SK-N-MC (cell line): Measurements from ENCODE around the gene SLC6A11.

ENCODE experiments used
- DNase-seq: peaks from one replicate; pipeline ENCODE4 v3.0.0-alpha.2; 2011; ENCODE audit warnings: low read depth, low spot score
- H3K27ac ChIP-seq: fragments of 200-600 bp; sonication (generic); 2 replicates; pipeline ENCODE4 v1.5.1; 2016; ENCODE audit warnings: mixed run types
- H3K36me3 ChIP-seq: fragments of 200-600 bp; sonication (generic); 2 replicates; pipeline ENCODE4 v1.6.1; 2017; ENCODE audit warnings: antibody characterized with exemption, low read length, mixed read lengths; ENCODE audit not compliant: insufficient read depth
- H3K4me3 ChIP-seq: fragments of 200-600 bp; sonication (generic); 2 replicates; pipeline ENCODE4 v1.5.1; 2016
- H3K9ac ChIP-seq: fragments of 200-600 bp; sonication (generic); 2 replicates; pipeline ENCODE4 v1.8.0; 2017; ENCODE audit warnings: mixed run types, mixed read lengths; ENCODE audit not compliant: insufficient read length
- H3K9me3 ChIP-seq: fragments of 200-600 bp; sonication (generic); 2 replicates; pipeline ENCODE4 v1.6.1; 2017; ENCODE audit warnings: low read depth, mild to moderate bottlenecking, antibody characterized with exemption, low read length, moderate library complexity, mixed read lengths
- EZH2 ChIP-seq: fragments of 200-600 bp; sonication (generic); IDR thresholded peaks from one replicate; pipeline ENCODE4 v1.6.1; 2017; ENCODE audit warnings: antibody characterized with exemption
- FOXP2 ChIP-seq: optimal IDR thresholded peaks from 2 replicates; pipeline ENCODE3; 2011; ENCODE audit warnings: mild to moderate bottlenecking, moderate library complexity; ENCODE audit not compliant: insufficient read depth; ENCODE audit errors: extremely low read length, control extremely low read depth
- POLR2AphosphoS5 ChIP-seq: IDR thresholded peaks from 2 replicates; pipeline ENCODE4 v1.6.1; 2012; ENCODE audit warnings: mild to moderate bottlenecking, low read depth, low read length, borderline replicate concordance

SLC6A11 gene

GRCh38 chr3:10855871-10856662, 40.0 kb downstream of the SLC6A11 start:
- Histone ChIP-seq H3K9me3 (no peaks in the 10 kb centered on the region), H3K4me3 (no peak overlapping the region), H3K27ac (no peak overlapping the region), H3K9ac (no peak overlapping the region), H3K36me3 (no peaks in the 10 kb centered on the region)
- DNase-seq: no peak
- no peak for TF ChIP-seq EZH2
- TF ChIP-seq POLR2AphosphoS5: no peak
- TF ChIP-seq FOXP2: no peak

GRCh38 chr3:10857235-10857634, 41.2 kb downstream of the SLC6A11 start:
- Histone ChIP-seq H3K36me3 (no peaks in the 10 kb centered on the region), H3K9me3 (no peaks in the 10 kb centered on the region), H3K4me3 (no peak overlapping the region), H3K9ac (no peak overlapping the region), H3K27ac (no peak overlapping the region)
- TF ChIP-seq POLR2AphosphoS5 (no peak), EZH2 (no peak), FOXP2 (no peak)
- no peak for DNase-seq

- Histone ChIP-seq H3K9ac (no peak overlapping the region), H3K4me3 (no peak overlapping the region), H3K36me3 (no peaks in the 10 kb centered on the region), H3K9me3 (no peaks in the 10 kb centered on the region), H3K27ac (no peak overlapping the region)
- no peak for DNase-seq
- TF ChIP-seq EZH2 (no peak), FOXP2 (no peak)
Measured at GRCh38 chr3:10858091-10858490, 42.1 kb downstream of the SLC6A11 start.

GRCh38 chr3:10867384-10867783, 51.4 kb downstream of the SLC6A11 start:
- no peak for DNase-seq
- no peaks in the 10 kb centered on the region for H3K36me3 ChIP-seq

GRCh38 chr3:10869460-10869859, 53.4 kb downstream of the SLC6A11 start:
- DNase-seq: no peak
- Histone ChIP-seq H3K9ac (no peak overlapping the region), H3K27ac (no peak overlapping the region), H3K9me3 (no peaks in the 10 kb centered on the region), H3K36me3 (no peaks in the 10 kb centered on the region), H3K4me3 (no peak overlapping the region)
- TF ChIP-seq POLR2AphosphoS5: no peak
- TF ChIP-seq EZH2: no peak
- TF ChIP-seq FOXP2: no peak

More at GRCh38 chr3:10867384-10867783, 51.4 kb downstream of the SLC6A11 start:
- no peak overlapping the region for H3K9ac ChIP-seq
- H3K9me3 ChIP-seq: no peaks in the 10 kb centered on the region
- TF ChIP-seq FOXP2 (no peak), POLR2AphosphoS5 (no peak), EZH2 (no peak)
- H3K27ac ChIP-seq: no peak overlapping the region
- H3K4me3 ChIP-seq: no peak overlapping the region

- DNase-seq: no peak
- no peak overlapping the region for H3K27ac ChIP-seq
- H3K4me3 ChIP-seq: no peak overlapping the region
- H3K9ac ChIP-seq: no peak overlapping the region
- no peaks in the 10 kb centered on the region for H3K36me3 ChIP-seq
- H3K9me3 ChIP-seq: no peaks in the 10 kb centered on the region
- TF ChIP-seq POLR2AphosphoS5: no peak
- TF ChIP-seq EZH2: no peak
- TF ChIP-seq FOXP2: no peak
Measured at GRCh38 chr3:10870296-10870695, 54.3 kb downstream of the SLC6A11 start.

- H3K4me3 ChIP-seq: no peak overlapping the region
Measured at GRCh38 chr3:10873415-10873814, 57.4 kb downstream of the SLC6A11 start.

GRCh38 chr3:10875914-10876313, 59.9 kb downstream of the SLC6A11 start:
- Histone ChIP-seq H3K9me3 (no peaks in the 10 kb centered on the region), H3K36me3 (no peaks in the 10 kb centered on the region), H3K9ac (no peak overlapping the region), H3K4me3 (no peak overlapping the region), H3K27ac (no peak overlapping the region)
- TF ChIP-seq POLR2AphosphoS5: no peak
- TF ChIP-seq EZH2: no peak
- TF ChIP-seq FOXP2: no peak
- no peak for DNase-seq

More at GRCh38 chr3:10873415-10873814, 57.4 kb downstream of the SLC6A11 start:
- H3K9me3 ChIP-seq: no peaks in the 10 kb centered on the region
- TF ChIP-seq POLR2AphosphoS5 (no peak), FOXP2 (no peak), EZH2 (no peak)
- H3K27ac ChIP-seq: no peak overlapping the region
- H3K36me3 ChIP-seq: no peaks in the 10 kb centered on the region
- no peak overlapping the region for H3K9ac ChIP-seq
- no peak for DNase-seq

GRCh38 chr3:10876661-10877060, 60.6 kb downstream of the SLC6A11 start:
- no peak overlapping the region for H3K4me3 ChIP-seq
- H3K9me3 ChIP-seq: no peaks in the 10 kb centered on the region
- DNase-seq: no peak
- TF ChIP-seq POLR2AphosphoS5 (no peak), FOXP2 (no peak), EZH2 (no peak)
- no peaks in the 10 kb centered on the region for H3K36me3 ChIP-seq
- H3K27ac ChIP-seq: no peak overlapping the region
- H3K9ac ChIP-seq: no peak overlapping the region
